HG03108 (cell line): ENCODE measurements around the gene ATP4A.

ENCODE experiments used
- ATAC-seq: cut with Tn5 transposase; IDR thresholded peaks from one replicate; pipeline ENCODE4 v1.9.1; 2021; ENCODE audit warnings: moderate library complexity; ENCODE audit not compliant: unreplicated experiment

ATP4A gene

GRCh38 chr19:35549879-35550523, 13.5 kb downstream of the ATP4A start:
- no peak for ATAC-seq

- no peak for ATAC-seq
Measured at GRCh38 chr19:35549174-35549788, 14.2 kb downstream of the ATP4A start.

- ATAC-seq, result no peak
Measured at GRCh38 chr19:35546532-35546931, 16.9 kb downstream of the ATP4A start.

GRCh38 chr19:35545855-35546381, 17.5 kb downstream of the ATP4A start:
- peak; percentile 23 for ATAC-seq

GRCh38 chr19:35545001-35545854, 18.2 kb downstream of the ATP4A start, which contains the start of gene TMEM147:
Gene TMEM147 (plus strand): TSS chr19:35545626. CDS start chr19:35545740, 114 bp downstream.
- ATAC-seq, result peak; percentile 79

- ATAC-seq, result no peak
Measured at GRCh38 chr19:35544110-35544802, 19.2 kb downstream of the ATP4A start.

- ATAC-seq, result no peak
Measured at GRCh38 chr19:35543280-35544109, 20.0 kb downstream of the ATP4A start.

GRCh38 chr19:35542209-35542608, 21.2 kb downstream of the ATP4A start:
- no peak for ATAC-seq

- ATAC-seq, result no peak
Measured at GRCh38 chr19:35540356-35540927, 23.0 kb downstream of the ATP4A start.

GRCh38 chr19:35539850-35540249, 23.6 kb downstream of the ATP4A start:
- no peak for ATAC-seq

GRCh38 chr19:35539314-35539713, 24.1 kb downstream of the ATP4A start:
- ATAC-seq, result no peak

- no peak for ATAC-seq
Measured at GRCh38 chr19:35534803-35535480, 28.5 kb downstream of the ATP4A start.

GRCh38 chr19:35533822-35534392, 29.6 kb downstream of the ATP4A start:
- no peak for ATAC-seq

- no peak for ATAC-seq
Measured at GRCh38 chr19:35533201-35533821, 30.1 kb downstream of the ATP4A start, which contains the start of gene GAPDHS. Gene GAPDHS (plus strand): TSS chr19:35533456. CDS start chr19:35533528, 72 bp downstream.

GRCh38 chr19:35531291-35531690, 32.2 kb downstream of the ATP4A start:
- no peak for ATAC-seq

- no peak for ATAC-seq
Measured at GRCh38 chr19:35529241-35530218, 33.9 kb downstream of the ATP4A start.
